GM21619 (cell line): ENCODE data around the gene C12orf43.

Experiments
- ATAC-seq: cut with Tn5 transposase; IDR thresholded peaks from one replicate; pipeline ENCODE4 v1.9.1; 2021; ENCODE audit not compliant: unreplicated experiment

C12orf43 gene

DNA sequence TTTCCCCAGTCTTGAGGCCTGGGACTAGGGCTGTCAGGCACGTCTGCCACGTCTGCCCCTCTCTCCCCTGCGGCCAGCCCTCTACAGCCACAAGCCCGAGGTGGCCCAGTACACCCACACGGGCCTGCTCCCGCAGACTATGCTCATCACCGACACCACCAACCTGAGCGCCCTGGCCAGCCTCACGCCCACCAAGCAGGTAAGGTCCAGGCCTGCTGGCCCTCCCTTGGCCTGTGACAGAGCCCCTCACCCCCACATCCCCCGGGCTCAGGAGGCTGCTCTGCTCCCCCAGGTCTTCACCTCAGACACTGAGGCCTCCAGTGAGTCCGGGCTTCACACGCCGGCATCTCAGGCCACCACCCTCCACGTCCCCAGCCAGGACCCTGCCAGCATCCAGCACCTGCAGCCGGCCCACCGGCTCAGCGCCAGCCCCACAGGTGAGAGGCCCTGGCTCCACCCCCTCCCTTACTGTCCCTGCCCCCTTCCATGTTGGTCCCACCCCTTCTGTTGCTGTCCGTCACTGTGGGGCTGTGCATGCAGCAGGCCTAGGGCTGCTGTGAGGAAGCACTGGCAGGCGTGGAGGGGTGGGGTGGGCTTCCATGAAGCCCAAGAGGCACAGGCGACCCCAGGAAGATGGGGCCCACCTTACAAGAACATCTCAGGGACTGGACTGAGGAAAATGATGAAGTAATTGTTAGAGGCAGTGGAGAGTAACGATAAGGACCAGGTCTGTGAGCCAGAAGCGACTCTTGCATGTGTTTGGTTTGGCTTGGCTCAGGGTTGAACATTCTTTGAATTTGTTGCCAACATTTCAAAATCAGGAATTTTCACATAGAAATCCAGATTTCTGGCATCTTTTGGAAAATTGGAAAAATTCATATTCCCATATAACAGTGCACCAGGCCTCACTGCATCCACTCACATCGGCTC is 16.8 kb downstream of the C12orf43 start:
- no peak for ATAC-seq

DNA sequence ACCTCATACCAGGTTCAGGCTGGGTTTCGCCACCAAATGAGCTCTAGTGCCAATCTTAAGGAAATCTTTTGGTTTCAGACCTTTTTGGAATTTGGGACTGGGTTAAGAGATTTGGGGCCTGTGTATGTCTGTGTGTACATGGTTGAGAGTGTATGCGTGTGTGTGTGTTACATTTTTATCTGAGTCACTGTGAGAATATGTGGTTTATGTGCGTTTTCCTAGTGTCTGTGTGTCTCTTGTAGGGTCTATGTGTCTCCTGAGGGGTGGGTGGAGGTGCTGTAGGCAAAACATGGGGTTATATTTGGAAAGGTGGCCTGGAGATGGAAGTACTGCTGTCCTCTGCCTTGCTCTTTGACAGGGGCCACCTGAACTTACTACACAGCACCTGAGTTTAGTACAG is 17.9 kb downstream of the C12orf43 start:
- no peak for ATAC-seq

- no peak for ATAC-seq
These were observed 18.8 kb downstream of the C12orf43 start for GRCh38 chr12:120997448-120997847.

DNA sequence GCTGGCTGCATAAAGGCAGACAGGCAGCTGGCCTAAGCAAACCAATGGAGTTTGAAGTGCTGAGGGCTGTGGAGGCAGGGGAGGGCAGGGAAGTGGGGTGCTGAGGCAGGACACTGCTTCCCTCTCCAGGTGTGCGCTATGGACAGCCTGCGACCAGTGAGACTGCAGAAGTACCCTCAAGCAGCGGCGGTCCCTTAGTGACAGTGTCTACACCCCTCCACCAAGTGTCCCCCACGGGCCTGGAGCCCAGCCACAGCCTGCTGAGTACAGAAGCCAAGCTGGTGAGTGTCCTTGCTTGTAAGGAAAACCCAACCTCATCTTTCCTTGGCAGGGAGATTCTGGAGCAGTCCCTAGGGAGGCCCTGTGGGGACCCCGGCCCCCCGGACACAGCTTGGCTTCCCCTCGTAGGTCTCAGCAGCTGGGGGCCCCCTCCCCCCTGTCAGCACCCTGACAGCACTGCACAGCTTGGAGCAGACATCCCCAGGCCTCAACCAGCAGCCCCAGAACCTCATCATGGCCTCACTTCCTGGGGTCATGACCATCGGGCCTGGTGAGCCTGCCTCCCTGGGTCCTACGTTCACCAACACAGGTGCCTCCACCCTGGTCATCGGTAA is 20.0 kb downstream of the C12orf43 start:
- ATAC-seq = no peak

GRCh38 chr12:120994589-120995337 is 21.5 kb downstream of the C12orf43 start:
- ATAC-seq = no peak

- ATAC-seq = no peak
These were observed 22.2 kb downstream of the C12orf43 start for GRCh38 chr12:120994059-120994458.

GRCh38 chr12:120993496-120993895 is 22.8 kb downstream of the C12orf43 start:
- no peak for ATAC-seq

- no peak for ATAC-seq
These were observed 23.3 kb downstream of the C12orf43 start for GRCh38 chr12:120992989-120993388.

- no peak for ATAC-seq
These were observed 24.3 kb downstream of the C12orf43 start for GRCh38 chr12:120991965-120992364.

DNA sequence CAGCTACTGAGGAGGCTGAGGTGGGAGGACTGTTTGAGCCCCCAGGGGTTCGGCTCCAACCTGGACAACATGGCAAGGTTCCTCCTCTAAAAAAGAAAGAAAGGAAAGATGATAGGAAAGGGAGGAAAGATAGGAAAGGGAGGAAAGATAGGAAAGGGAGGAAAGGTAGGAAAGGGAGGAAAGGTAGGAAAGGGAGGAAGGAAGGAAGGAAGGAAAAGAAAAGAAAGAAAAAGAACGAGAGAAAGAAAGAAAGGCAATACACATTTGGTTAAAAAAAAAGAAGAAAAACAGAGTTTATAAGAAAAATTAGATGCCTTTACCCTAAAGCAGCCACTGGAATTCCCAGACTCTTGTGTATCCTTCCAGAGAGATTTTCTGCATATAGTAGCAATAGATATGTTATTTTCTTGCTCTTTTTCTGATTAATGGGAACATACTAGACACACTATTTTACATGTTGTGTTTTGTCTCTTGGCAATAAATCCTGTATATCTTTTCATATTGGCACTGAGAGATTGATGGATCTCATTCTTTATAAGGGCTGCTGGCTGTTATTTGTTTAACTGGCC is 25.7 kb downstream of the C12orf43 start:
- ATAC-seq = no peak

GRCh38 chr12:120989687-120990086 is 26.6 kb downstream of the C12orf43 start:
- ATAC-seq = no peak

DNA sequence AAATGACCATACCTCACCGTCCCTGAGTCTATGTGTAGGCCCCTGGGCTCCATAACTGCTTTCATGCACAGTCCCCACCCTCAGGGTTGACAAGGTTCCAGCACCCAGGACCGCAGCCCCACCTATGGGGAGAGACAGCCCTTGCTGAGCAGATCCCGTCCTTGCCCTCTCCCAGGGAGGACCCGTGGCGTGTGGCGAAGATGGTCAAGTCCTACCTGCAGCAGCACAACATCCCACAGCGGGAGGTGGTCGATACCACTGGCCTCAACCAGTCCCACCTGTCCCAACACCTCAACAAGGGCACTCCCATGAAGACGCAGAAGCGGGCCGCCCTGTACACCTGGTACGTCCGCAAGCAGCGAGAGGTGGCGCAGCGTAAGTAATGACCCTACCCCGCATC is 27.6 kb downstream of the C12orf43 start:
- no peak for ATAC-seq

DNA sequence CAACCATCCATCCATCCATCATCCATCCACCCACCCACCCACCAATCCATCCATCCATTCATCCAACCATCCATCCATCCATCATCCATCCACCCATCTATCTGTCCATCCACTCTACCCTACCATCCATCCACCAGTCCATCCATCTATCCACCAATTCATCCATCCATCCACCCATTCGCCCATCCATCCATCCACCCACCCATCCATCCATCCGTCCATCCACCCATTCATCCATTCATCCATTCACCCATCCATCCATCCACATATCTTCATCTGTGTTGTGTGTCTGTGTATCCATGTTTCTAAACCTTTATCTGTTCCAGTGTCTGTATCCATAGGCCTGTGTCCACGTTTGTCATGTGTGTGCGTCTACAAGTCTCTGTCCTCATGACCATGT is 28.1 kb downstream of the C12orf43 start:
- no peak for ATAC-seq

- ATAC-seq = no peak
These were observed 31.9 kb downstream of the C12orf43 start for GRCh38 chr12:120984351-120984898.

DNA sequence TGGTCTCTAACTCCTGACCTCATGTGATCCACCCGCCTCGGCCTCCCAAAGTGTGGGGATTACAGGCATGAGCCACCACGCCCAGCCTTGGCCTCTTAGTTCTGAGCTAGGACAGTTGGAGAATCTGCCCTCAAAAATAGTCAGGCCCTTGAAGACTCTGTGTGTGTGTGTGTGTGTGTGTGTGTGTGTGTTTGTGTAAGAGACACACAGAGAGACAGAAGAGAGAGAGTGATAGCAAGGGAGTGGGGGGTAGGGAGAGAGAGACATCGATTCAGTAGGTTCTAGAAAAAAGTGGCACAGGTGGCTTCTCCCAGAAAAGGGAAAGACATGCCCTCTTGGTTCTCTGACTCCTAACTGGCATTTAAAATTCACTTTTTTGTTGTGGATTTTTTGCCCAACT is 32.5 kb downstream of the C12orf43 start:
- ATAC-seq = no peak

- ATAC-seq = no peak
These were observed 33.6 kb downstream of the C12orf43 start for GRCh38 chr12:120982659-120983058.

DNA sequence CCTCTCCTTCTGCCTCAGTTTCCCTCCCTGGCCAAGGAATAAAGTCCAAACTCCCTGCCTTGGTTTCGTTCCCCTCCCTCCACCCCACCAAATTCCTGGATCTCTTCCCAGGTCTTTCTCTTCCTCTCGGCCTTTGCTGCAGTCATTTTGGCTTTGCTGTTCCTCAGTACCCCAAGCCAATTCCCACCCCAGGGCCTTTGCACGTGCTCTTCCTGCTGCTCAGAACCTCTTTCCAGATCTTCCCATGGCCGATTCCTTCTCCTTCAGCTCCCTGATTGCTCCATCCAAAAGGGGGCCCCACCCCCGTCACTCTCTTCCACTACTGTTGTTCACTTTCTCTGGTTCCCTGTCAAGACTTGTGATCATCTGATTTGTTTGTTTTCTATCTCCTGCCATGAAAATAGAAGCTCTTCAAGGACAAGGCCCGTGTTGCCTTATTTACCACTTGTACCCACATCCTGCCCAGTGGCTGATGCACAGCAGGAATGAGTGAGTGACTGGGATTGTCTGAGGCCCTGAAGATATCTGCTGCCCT is 34.8 kb downstream of the C12orf43 start:
- ATAC-seq = no peak

GRCh38 chr12:120980800-120981368 is 35.4 kb downstream of the C12orf43 start:
- no peak for ATAC-seq

GRCh38 chr12:120979862-120980696 is 36.2 kb downstream of the C12orf43 start:
- no peak for ATAC-seq
